H7 (cell line): Measurements from ENCODE around the gene HGFAC. TPM values are rescaled to one million over a fixed set of nuclear protein-coding genes. Genes with fewer than 3 reads are reported as not detected.

Source experiments
- DNase-seq: peaks from one replicate; pipeline ENCODE4 v3.0.0; 2012
- H3K27me3 ChIP-seq: 2 replicates; pipeline ENCODE4 v1.6.0; 2011; ENCODE audit warnings: mild to moderate bottlenecking, low read length; ENCODE audit not compliant: control insufficient read depth, insufficient read depth
- H3K36me3 ChIP-seq: replicated peaks from 2 replicates; pipeline ENCODE4 v1.5.1; 2011; ENCODE audit warnings: low read length; ENCODE audit not compliant: control insufficient read depth, insufficient read depth
- H3K4me3 ChIP-seq: 2 replicates; pipeline ENCODE4 v1.5.1; 2011; ENCODE audit warnings: low read depth, mild to moderate bottlenecking, control low read depth, low read length, moderate library complexity; ENCODE audit not compliant: insufficient read depth
- total RNA-seq: library from RNA; depleted of rRNA; stranded (reverse); fragments of >200 nt; shearing (Covaris generic); gene quantifications from 2 replicates; pipeline ENCODE4 v1.2.3, GENCODE V29; 2014; rRNA removed

The HGFAC gene
- total RNA-seq: 0.03 and 1.1 TPM in 2 replicates

GRCh38 chr4:3441501-3442459, at the start of gene HGFAC:
Gene HGFAC (plus strand): TSS chr4:3441968. CDS start chr4:3442002, 34 bp downstream.
- Histone ChIP-seq H3K36me3 (no peaks in the 10 kb centered on the region), H3K4me3 (no peak within 1 kb of the TSS), H3K27me3 (no peaks in the 10 kb centered on the region)
- peak; percentile 69 for DNase-seq

- DNase-seq: no peak
- no peaks in the 10 kb centered on the region for H3K36me3 ChIP-seq
Observed at GRCh38 chr4:3392321-3392720, 49.4 kb upstream of the HGFAC start.

GRCh38 chr4:3393171-3393570, 48.6 kb upstream of the HGFAC start:
- peak; percentile 36 for DNase-seq
- H3K27me3 ChIP-seq: no peaks in the 10 kb centered on the region

More at GRCh38 chr4:3392321-3392720, 49.4 kb upstream of the HGFAC start:
- H3K27me3 ChIP-seq: no peaks in the 10 kb centered on the region
- no peak overlapping the region for H3K4me3 ChIP-seq

GRCh38 chr4:3396600-3396999, 45.2 kb upstream of the HGFAC start:
- DNase-seq: no peak

More at GRCh38 chr4:3393171-3393570, 48.6 kb upstream of the HGFAC start:
- Histone ChIP-seq H3K36me3 (no peaks in the 10 kb centered on the region), H3K4me3 (no peak overlapping the region)

GRCh38 chr4:3397128-3397527, 44.6 kb upstream of the HGFAC start:
- no peak for DNase-seq
- Histone ChIP-seq H3K4me3 (no peak overlapping the region), H3K27me3 (no peaks in the 10 kb centered on the region), H3K36me3 (no peaks in the 10 kb centered on the region)

More at GRCh38 chr4:3396600-3396999, 45.2 kb upstream of the HGFAC start:
- no peak overlapping the region for H3K4me3 ChIP-seq
- no peaks in the 10 kb centered on the region for H3K27me3 ChIP-seq
- H3K36me3 ChIP-seq: no peaks in the 10 kb centered on the region

GRCh38 chr4:3399277-3400194, 42.2 kb upstream of the HGFAC start:
- Histone ChIP-seq H3K27me3 (no peaks in the 10 kb centered on the region), H3K36me3 (no peaks in the 10 kb centered on the region), H3K4me3 (no peak overlapping the region)
- peak; percentile 67 for DNase-seq

GRCh38 chr4:3401436-3402171, 40.2 kb upstream of the HGFAC start:
- H3K4me3 ChIP-seq: no peak overlapping the region
- no peaks in the 10 kb centered on the region for H3K36me3 ChIP-seq
- H3K27me3 ChIP-seq: no peaks in the 10 kb centered on the region
- peak; percentile 52 for DNase-seq

GRCh38 chr4:3402491-3403347, 39.0 kb upstream of the HGFAC start:
- Histone ChIP-seq H3K27me3 (no peaks in the 10 kb centered on the region), H3K4me3 (no peak overlapping the region), H3K36me3 (no peaks in the 10 kb centered on the region)
- DNase-seq: peak; percentile 32

GRCh38 chr4:3403348-3403906, 38.3 kb upstream of the HGFAC start:
- no peak for DNase-seq
- Histone ChIP-seq H3K4me3 (no peak overlapping the region), H3K27me3 (no peaks in the 10 kb centered on the region)

GRCh38 chr4:3404546-3404945, 37.2 kb upstream of the HGFAC start:
- DNase-seq: peak; percentile 39
- Histone ChIP-seq H3K36me3 (no peaks in the 10 kb centered on the region), H3K4me3 (no peak overlapping the region), H3K27me3 (no peaks in the 10 kb centered on the region)

More at GRCh38 chr4:3403348-3403906, 38.3 kb upstream of the HGFAC start:
- H3K36me3 ChIP-seq: no peaks in the 10 kb centered on the region

- Histone ChIP-seq H3K36me3 (no peaks in the 10 kb centered on the region), H3K27me3 (no peaks in the 10 kb centered on the region), H3K4me3 (no peak overlapping the region)
- DNase-seq: peak; percentile 35
Observed at GRCh38 chr4:3405176-3405575, 36.6 kb upstream of the HGFAC start.

GRCh38 chr4:3406021-3406420, 35.7 kb upstream of the HGFAC start:
- no peaks in the 10 kb centered on the region for H3K27me3 ChIP-seq
- H3K4me3 ChIP-seq: no peak overlapping the region
- peak; percentile 51 for DNase-seq
- no peaks in the 10 kb centered on the region for H3K36me3 ChIP-seq

GRCh38 chr4:3406431-3406830, 35.3 kb upstream of the HGFAC start:
- H3K4me3 ChIP-seq: no peak overlapping the region
- H3K27me3 ChIP-seq: no peaks in the 10 kb centered on the region
- H3K36me3 ChIP-seq: no peaks in the 10 kb centered on the region
- peak; percentile 45 for DNase-seq
